HEK293T (cell line): ENCODE data around the gene PLD1.

Experiments
- BHLHE40 ChIP-seq: fragments of 450-650 bp; IDR thresholded peaks from 2 replicates; pipeline ENCODE4 v1.6.1; 2016; ENCODE audit warnings: mild to moderate bottlenecking, moderate library complexity, borderline replicate concordance
- CTBP1 ChIP-seq: fragments of 450-650 bp; IDR thresholded peaks from 2 replicates; pipeline ENCODE4 v1.6.1; 2016; ENCODE audit warnings: borderline replicate concordance
- ELF4 ChIP-seq: fragments of 450-650 bp; IDR thresholded peaks from 2 replicates; pipeline ENCODE4 v1.6.1; 2017; ENCODE audit warnings: antibody characterized with exemption
- FOXA1 ChIP-seq: fragments of 450-650 bp; IDR thresholded peaks from 2 replicates; pipeline ENCODE4 v1.6.1; 2016; ENCODE audit warnings: mild to moderate bottlenecking
- FOXK2 ChIP-seq: fragments of 450-650 bp; IDR thresholded peaks from 2 replicates; pipeline ENCODE4 v1.6.1; 2016; ENCODE audit warnings: mild to moderate bottlenecking
- FOXM1 ChIP-seq: fragments of 450-650 bp; IDR thresholded peaks from 2 replicates; pipeline ENCODE4 v1.6.1; 2017; ENCODE audit warnings: mild to moderate bottlenecking, borderline replicate concordance
- HDGF ChIP-seq: fragments of 450-650 bp; IDR thresholded peaks from 2 replicates; pipeline ENCODE4 v1.6.1; 2017; ENCODE audit warnings: antibody characterized with exemption, borderline replicate concordance
- LEF1 ChIP-seq: fragments of 450-650 bp; IDR thresholded peaks from 2 replicates; pipeline ENCODE4 v1.6.1; 2017; ENCODE audit warnings: mild to moderate bottlenecking, borderline replicate concordance
- NFRKB ChIP-seq: fragments of 450-650 bp; IDR thresholded peaks from 2 replicates; pipeline ENCODE4 v1.6.1; 2016; ENCODE audit warnings: mild to moderate bottlenecking, moderate library complexity
- SP1 ChIP-seq: fragments of 450-650 bp; IDR thresholded peaks from 2 replicates; pipeline ENCODE4 v1.6.1; 2017
- TARDBP ChIP-seq: fragments of 450-650 bp; IDR thresholded peaks from 2 replicates; pipeline ENCODE4 v1.6.1; 2016
- TF ChIP-seq, protein P1 (sequence below): fragments of 450-650 bp; IDR thresholded peaks from 2 replicates; pipeline ENCODE4 v1.6.1; 2016

DNA sequence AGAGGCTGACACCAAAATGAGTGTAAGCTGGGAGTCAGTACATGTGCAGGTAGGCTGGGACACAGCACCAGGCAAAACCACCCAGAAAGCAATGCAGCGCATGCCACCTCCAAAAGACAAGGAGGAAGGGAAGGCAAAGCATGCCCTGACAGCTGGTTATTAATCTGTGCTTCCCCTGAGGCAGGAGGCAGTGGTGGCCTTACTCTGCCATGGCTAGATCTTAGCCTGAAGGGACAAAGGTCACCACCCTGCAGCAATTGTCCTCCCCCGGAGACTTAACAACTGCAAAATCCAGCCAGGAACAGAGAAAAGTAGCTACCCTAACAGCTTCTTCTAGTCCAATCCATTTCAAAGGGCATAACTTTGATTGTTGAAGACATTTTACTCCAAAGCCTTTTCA is 73.7 kb downstream of the PLD1 start:
- TF ChIP-seq FOXK2 (no peak), SP1 (no peak), BHLHE40 (no peak), ELF4 (no peak), FOXM1 (no peak), NFRKB (no peak), FOXA1 (no peak), HDGF (no peak), LEF1 (no peak), CTBP1 (no peak), TARDBP (no peak)
- TF ChIP-seq, protein P1, sequence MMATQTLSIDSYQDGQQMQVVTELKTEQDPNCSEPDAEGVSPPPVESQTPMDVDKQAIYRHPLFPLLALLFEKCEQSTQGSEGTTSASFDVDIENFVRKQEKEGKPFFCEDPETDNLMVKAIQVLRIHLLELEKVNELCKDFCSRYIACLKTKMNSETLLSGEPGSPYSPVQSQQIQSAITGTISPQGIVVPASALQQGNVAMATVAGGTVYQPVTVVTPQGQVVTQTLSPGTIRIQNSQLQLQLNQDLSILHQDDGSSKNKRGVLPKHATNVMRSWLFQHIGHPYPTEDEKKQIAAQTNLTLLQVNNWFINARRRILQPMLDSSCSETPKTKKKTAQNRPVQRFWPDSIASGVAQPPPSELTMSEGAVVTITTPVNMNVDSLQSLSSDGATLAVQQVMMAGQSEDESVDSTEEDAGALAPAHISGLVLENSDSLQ = no peak
